HG03097 (cell line): Measurements from ENCODE around the gene PPARG.
A peak's percentile ranks its signal among the peaks of the same experiment; 100 is the strongest.
"Not testable (repeated sequence)": the region's sequence is repeated elsewhere in the genome, so short reads cannot be mapped to it uniquely, and the experiment has no call there.

Experiments used
- ATAC-seq: cut with Tn5 transposase; IDR thresholded peaks from one replicate; pipeline ENCODE4 v1.9.1; 2021; ENCODE audit not compliant: unreplicated experiment, low FRiP score

PPARG gene

GRCh38 chr3:12370758-12371157, 81.9 kb downstream of the PPARG start:
- ATAC-seq = no peak

GRCh38 chr3:12371525-12372140, 82.8 kb downstream of the PPARG start:
- ATAC-seq = no peak

GRCh38 chr3:12372741-12373280, 83.9 kb downstream of the PPARG start:
- ATAC-seq = no peak

GRCh38 chr3:12375572-12375971, 86.7 kb downstream of the PPARG start:
- ATAC-seq = no peak

- no peak for ATAC-seq
Measured at GRCh38 chr3:12379640-12380429, 91.0 kb downstream of the PPARG start.

- ATAC-seq = no peak
Measured at GRCh38 chr3:12380461-12380860, 91.6 kb downstream of the PPARG start.

GRCh38 chr3:12381199-12381598, 92.3 kb downstream of the PPARG start:
- no peak for ATAC-seq

GRCh38 chr3:12383218-12383617, 94.3 kb downstream of the PPARG start:
- no peak for ATAC-seq

GRCh38 chr3:12384451-12385233, 95.8 kb downstream of the PPARG start:
- no peak for ATAC-seq

- ATAC-seq = not testable (repeated sequence)
Measured at GRCh38 chr3:12386514-12387291, 97.8 kb downstream of the PPARG start.

- ATAC-seq = no peak
Measured at GRCh38 chr3:12388185-12388584, 99.3 kb downstream of the PPARG start.

- no peak for ATAC-seq
Measured at GRCh38 chr3:12392101-12392878, 103.4 kb downstream of the PPARG start.

GRCh38 chr3:12393894-12394293, 105.0 kb downstream of the PPARG start:
- ATAC-seq = no peak

GRCh38 chr3:12394569-12395271, 105.8 kb downstream of the PPARG start:
- ATAC-seq = peak; percentile 7

GRCh38 chr3:12395349-12396012, 106.6 kb downstream of the PPARG start:
- ATAC-seq = peak; percentile 89

- ATAC-seq = no peak
Measured at GRCh38 chr3:12396471-12396870, 107.6 kb downstream of the PPARG start.

GRCh38 chr3:12399226-12399625, 110.4 kb downstream of the PPARG start:
- no peak for ATAC-seq

GRCh38 chr3:12400616-12401194, 111.8 kb downstream of the PPARG start:
- no peak for ATAC-seq
